Progenitor cell of endocrine pancreas (in vitro differentiated cells): ENCODE data around the gene MRTFA. TPM values are rescaled to one million over a fixed set of nuclear protein-coding genes. Genes with fewer than 3 reads are reported as not detected.

Experiments
- DNase-seq: peaks from one replicate; pipeline ENCODE4 v3.0.0; 2021; ENCODE audit warnings: low spot score; ENCODE audit not compliant: unreplicated experiment
- H3K27ac Mint-ChIP-seq: 2 replicates; pipeline ENCODE4 v1.8.0; 2021; ENCODE audit warnings: mild to moderate bottlenecking, moderate library complexity, mixed read lengths
- H3K27me3 Mint-ChIP-seq: 2 replicates; pipeline ENCODE4 v1.8.0; 2021; ENCODE audit warnings: mixed read lengths
- H3K36me3 Mint-ChIP-seq: 2 replicates; pipeline ENCODE4 v1.8.0; 2022; ENCODE audit warnings: mixed read lengths; ENCODE audit not compliant: insufficient read depth
- H3K4me1 Mint-ChIP-seq: 2 replicates; pipeline ENCODE4 v1.8.0; 2021; ENCODE audit warnings: low read depth, mixed read lengths
- H3K4me3 Mint-ChIP-seq: 2 replicates; pipeline ENCODE4 v1.8.0; 2021; ENCODE audit warnings: low read depth, mild to moderate bottlenecking, moderate library complexity, mixed read lengths
- H3K9me3 Mint-ChIP-seq: 2 replicates; pipeline ENCODE4 v1.8.0; 2021; ENCODE audit warnings: low read depth, mixed read lengths
- total RNA-seq: library from RNA; stranded (reverse); gene quantifications from 2 replicates; pipeline ENCODE4 v1.2.1, GENCODE V29; 2021
- TF ChIP-seq, protein P1 (sequence below): fragments of 200-600 bp; sonication (generic); IDR thresholded peaks from one replicate; pipeline ENCODE4 v1.5.0; 2021; ENCODE audit warnings: antibody characterized with exemption, mild to moderate bottlenecking; ENCODE audit not compliant: unreplicated experiment

Gene MRTFA
- total RNA-seq, 1 donor from 2014 or later, result 61.9 TPM

GRCh38 chr22:40668611-40669411 is 32.3 kb upstream of the MRTFA start:
- Mint-ChIP-seq H3K27ac (peak overlapping the region; percentile 47), H3K4me1 (peaks cover 2% of the 10 kb centered on the region), H3K27me3 (no peaks in the 10 kb centered on the region), H3K36me3 (no peaks in the 10 kb centered on the region), H3K4me3 (no peak overlapping the region), H3K9me3 (peaks cover 4% of the 10 kb centered on the region)
- DNase-seq, result no peak
- TF ChIP-seq, protein P1, sequence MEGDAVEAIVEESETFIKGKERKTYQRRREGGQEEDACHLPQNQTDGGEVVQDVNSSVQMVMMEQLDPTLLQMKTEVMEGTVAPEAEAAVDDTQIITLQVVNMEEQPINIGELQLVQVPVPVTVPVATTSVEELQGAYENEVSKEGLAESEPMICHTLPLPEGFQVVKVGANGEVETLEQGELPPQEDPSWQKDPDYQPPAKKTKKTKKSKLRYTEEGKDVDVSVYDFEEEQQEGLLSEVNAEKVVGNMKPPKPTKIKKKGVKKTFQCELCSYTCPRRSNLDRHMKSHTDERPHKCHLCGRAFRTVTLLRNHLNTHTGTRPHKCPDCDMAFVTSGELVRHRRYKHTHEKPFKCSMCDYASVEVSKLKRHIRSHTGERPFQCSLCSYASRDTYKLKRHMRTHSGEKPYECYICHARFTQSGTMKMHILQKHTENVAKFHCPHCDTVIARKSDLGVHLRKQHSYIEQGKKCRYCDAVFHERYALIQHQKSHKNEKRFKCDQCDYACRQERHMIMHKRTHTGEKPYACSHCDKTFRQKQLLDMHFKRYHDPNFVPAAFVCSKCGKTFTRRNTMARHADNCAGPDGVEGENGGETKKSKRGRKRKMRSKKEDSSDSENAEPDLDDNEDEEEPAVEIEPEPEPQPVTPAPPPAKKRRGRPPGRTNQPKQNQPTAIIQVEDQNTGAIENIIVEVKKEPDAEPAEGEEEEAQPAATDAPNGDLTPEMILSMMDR, result no peak

DNA sequence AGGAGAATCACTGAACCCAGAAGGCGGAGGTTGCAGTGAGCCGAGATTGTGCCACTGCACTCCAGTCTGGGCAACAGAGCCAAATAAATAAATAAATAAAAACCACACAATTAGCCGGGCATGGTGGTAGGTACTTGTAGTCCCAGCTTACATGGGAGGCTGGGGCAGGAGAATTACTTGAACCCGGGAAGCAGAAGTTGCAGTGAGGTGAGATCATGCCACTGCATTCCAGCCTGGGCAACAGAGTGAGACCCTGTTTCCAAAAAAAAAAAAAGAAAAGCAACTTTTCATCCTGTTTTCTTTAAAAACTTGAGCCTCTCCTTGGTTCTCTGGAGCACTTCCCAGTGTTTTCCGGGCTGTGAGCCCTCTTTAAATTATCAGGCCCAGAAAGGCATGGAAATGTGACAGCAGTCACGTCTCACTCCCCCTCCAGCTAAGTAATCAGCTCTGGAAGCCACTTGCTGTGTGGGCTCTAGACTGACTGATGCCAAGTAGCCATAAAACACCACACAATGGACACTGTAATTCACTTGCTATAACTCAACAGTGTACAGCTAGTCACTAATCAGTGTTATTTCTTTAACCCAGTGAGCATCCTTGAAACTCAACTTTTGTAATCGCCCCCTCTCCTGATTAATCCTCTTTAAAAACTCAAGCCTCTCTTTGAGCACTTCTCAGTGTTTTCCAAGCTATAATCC is 29.8 kb upstream of the MRTFA start:
- H3K9me3 Mint-ChIP-seq, result peaks cover 4% of the 10 kb centered on the region
- H3K36me3 Mint-ChIP-seq, result no peaks in the 10 kb centered on the region
- no peaks in the 10 kb centered on the region for H3K27me3 Mint-ChIP-seq
- TF ChIP-seq, protein P1, result no peak
- no peak for DNase-seq
- no peak overlapping the region for H3K27ac Mint-ChIP-seq
- H3K4me3 Mint-ChIP-seq, result no peak overlapping the region
- peaks cover 2% of the 10 kb centered on the region for H3K4me1 Mint-ChIP-seq

DNA sequence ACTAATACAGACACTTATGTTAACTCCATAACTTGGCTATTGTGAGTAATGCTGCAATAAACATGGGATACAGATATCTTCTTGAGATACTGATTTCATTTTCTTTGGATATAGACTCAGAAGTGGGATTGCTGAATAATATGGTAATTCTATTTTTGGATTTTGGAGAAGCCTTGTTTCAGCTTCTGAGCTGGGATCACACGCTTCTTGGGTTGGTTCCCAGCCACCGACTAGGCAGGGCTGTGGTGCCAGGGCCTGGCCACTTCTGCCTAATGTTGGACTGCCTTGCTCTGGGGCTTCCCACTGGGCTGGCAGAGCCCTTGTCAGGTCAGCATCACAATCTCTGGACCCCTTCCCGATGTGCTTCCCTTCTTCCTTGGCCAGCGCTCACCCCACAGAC is 28.8 kb upstream of the MRTFA start:
- TF ChIP-seq, protein P1, result no peak
- H3K4me1 Mint-ChIP-seq, result peaks cover 2% of the 10 kb centered on the region
- peaks cover 4% of the 10 kb centered on the region for H3K9me3 Mint-ChIP-seq
- no peak overlapping the region for H3K4me3 Mint-ChIP-seq
- no peak overlapping the region for H3K27ac Mint-ChIP-seq
- no peak for DNase-seq
- no peaks in the 10 kb centered on the region for H3K27me3 Mint-ChIP-seq
- H3K36me3 Mint-ChIP-seq, result no peaks in the 10 kb centered on the region

- Mint-ChIP-seq H3K4me1 (no peaks in the 10 kb centered on the region), H3K27me3 (no peaks in the 10 kb centered on the region), H3K36me3 (no peaks in the 10 kb centered on the region), H3K9me3 (no peaks in the 10 kb centered on the region), H3K27ac (no peak overlapping the region), H3K4me3 (no peak overlapping the region)
- TF ChIP-seq, protein P1, result no peak
- DNase-seq, result no peak
These were observed 25.2 kb upstream of the MRTFA start for GRCh38 chr22:40661671-40662070.

DNA sequence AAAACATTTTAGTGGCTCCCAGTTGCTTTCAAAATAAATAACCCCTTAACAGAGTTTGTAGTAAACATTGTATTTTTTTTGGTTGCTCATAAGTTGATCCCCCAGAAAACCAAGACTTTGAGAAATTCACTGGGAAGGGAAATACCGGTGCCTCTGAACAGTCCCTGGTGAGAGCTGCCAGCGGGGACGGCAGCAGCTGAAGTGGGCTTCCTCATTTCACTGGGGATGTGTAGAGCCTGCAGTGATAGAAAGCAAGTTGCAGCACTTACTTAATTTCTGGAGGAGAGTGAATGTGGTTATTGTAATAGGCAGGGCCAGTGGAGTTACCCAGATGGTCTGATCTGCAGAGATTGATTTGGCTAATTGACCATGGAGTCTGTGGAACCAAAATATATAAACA is 24.2 kb upstream of the MRTFA start:
- TF ChIP-seq, protein P1, result no peak
- no peaks in the 10 kb centered on the region for H3K27me3 Mint-ChIP-seq
- DNase-seq, result no peak
- no peaks in the 10 kb centered on the region for H3K9me3 Mint-ChIP-seq
- H3K27ac Mint-ChIP-seq, result no peak overlapping the region
- H3K4me3 Mint-ChIP-seq, result no peak overlapping the region
- H3K4me1 Mint-ChIP-seq, result no peaks in the 10 kb centered on the region
- H3K36me3 Mint-ChIP-seq, result no peaks in the 10 kb centered on the region
